ENCODE measurements around the gene BCAS1. TPM values are rescaled to one million over a fixed set of nuclear protein-coding genes. Genes with fewer than 3 reads are reported as not detected.

BCAS1 gene
- total and polyA plus RNA-seq, 10 of the 15 experiments (the other 5 are each of a cell fraction or from before 2014, with no cell fraction given) = 0.21 to 1.4 (median 0.55) TPM

- TF ChIP-seq ZBTB40 (IDR thresholded peaks at IDR 0.05; ENCODE audit: borderline replicate concordance) (no peak), YY1 (IDR thresholded peaks at IDR 0.05; ENCODE audit: low read depth, low read length) (no peak), NR2C1 (IDR thresholded peaks at IDR 0.05) (no peak), NFIC (IDR thresholded peaks at IDR 0.05; ENCODE audit: low read depth, low read length) (no peak), PAX8 (IDR thresholded peaks at IDR 0.05) (no peak), WRNIP1 (IDR thresholded peaks at IDR 0.05; ENCODE audit: borderline replicate concordance, low read depth, low read length) (no peak), MTA2 (IDR thresholded peaks at IDR 0.05; ENCODE audit: low read depth) (no peak), RAD51 (IDR thresholded peaks at IDR 0.05) (no peak), LARP7 (IDR thresholded peaks at IDR 0.05) (no peak), ZBTB4 (CRISPR knock-in tag; IDR thresholded peaks at IDR 0.05) (no peak), BHLHE40 (IDR thresholded peaks at IDR 0.05; ENCODE audit: borderline replicate concordance in 1 of 2, low read depth in 2 of 2, low read length in 1 of 2) (no peak), TAF1 (IDR thresholded peaks at IDR 0.05; ENCODE audit: borderline replicate concordance, low read depth, low read length) (no peak), CBFB (IDR thresholded peaks at IDR 0.05; ENCODE audit: low read depth) (0 out of 2 replicates have a peak, but pooled peaks have one; percentile 31), EED (IDR thresholded peaks at IDR 0.05; ENCODE audit: low read depth) (no peak), ZBTB33 (IDR thresholded peaks at IDR 0.05) (no peak)
- TF ChIP-seq, protein P1, sequence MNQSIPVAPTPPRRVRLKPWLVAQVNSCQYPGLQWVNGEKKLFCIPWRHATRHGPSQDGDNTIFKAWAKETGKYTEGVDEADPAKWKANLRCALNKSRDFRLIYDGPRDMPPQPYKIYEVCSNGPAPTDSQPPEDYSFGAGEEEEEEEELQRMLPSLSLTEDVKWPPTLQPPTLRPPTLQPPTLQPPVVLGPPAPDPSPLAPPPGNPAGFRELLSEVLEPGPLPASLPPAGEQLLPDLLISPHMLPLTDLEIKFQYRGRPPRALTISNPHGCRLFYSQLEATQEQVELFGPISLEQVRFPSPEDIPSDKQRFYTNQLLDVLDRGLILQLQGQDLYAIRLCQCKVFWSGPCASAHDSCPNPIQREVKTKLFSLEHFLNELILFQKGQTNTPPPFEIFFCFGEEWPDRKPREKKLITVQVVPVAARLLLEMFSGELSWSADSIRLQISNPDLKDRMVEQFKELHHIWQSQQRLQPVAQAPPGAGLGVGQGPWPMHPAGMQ (IDR thresholded peaks at IDR 0.05; ENCODE audit: borderline replicate concordance) = no peak
- TF ChIP-seq, protein P2, sequence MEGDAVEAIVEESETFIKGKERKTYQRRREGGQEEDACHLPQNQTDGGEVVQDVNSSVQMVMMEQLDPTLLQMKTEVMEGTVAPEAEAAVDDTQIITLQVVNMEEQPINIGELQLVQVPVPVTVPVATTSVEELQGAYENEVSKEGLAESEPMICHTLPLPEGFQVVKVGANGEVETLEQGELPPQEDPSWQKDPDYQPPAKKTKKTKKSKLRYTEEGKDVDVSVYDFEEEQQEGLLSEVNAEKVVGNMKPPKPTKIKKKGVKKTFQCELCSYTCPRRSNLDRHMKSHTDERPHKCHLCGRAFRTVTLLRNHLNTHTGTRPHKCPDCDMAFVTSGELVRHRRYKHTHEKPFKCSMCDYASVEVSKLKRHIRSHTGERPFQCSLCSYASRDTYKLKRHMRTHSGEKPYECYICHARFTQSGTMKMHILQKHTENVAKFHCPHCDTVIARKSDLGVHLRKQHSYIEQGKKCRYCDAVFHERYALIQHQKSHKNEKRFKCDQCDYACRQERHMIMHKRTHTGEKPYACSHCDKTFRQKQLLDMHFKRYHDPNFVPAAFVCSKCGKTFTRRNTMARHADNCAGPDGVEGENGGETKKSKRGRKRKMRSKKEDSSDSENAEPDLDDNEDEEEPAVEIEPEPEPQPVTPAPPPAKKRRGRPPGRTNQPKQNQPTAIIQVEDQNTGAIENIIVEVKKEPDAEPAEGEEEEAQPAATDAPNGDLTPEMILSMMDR (IDR thresholded peaks at IDR 0.05 in 2 of 3, conservative IDR thresholded peaks at IDR 0.05 in 1 of 3; ENCODE audit: control insufficient read depth in 2 of 3, extremely low read depth in 1 of 3, insufficient read depth in 1 of 3, low read depth in 3 of 3, low read length in 3 of 3) = no peak
Measured at GRCh38 chr20:54058420-54059139, 11.8 kb downstream of the BCAS1 start (continued).
